IPS-18c (cell line): ENCODE measurements around the gene DRICH1.
"Not testable (repeated sequence)": the region's sequence is repeated elsewhere in the genome, so short reads cannot be mapped to it uniquely, and the experiment has no call there.

Experiments used
- H3K4me3 ChIP-seq: 2 replicates; pipeline ENCODE4 v1.7.0; 2013; ENCODE audit warnings: low read depth, mild to moderate bottlenecking, low read length, moderate library complexity; ENCODE audit not compliant: insufficient read depth
- H3K9me3 ChIP-seq: one replicate; pipeline ENCODE4 v1.6.1; 2013; ENCODE audit warnings: mild to moderate bottlenecking, low read length, moderate library complexity; ENCODE audit not compliant: control insufficient read depth, insufficient read depth

The DRICH1 gene

GRCh38 chr22:23632178-23632577, at the start of gene DRICH1:
DRICH1 (minus strand) TSS chr22:23632321; CDS start chr22:23632023, 298 bp downstream.
- H3K4me3 ChIP-seq: no peak within 1 kb of the TSS
- H3K9me3 ChIP-seq: no peaks in the 10 kb centered on the region

GRCh38 chr22:23681026-23681809, 49.1 kb upstream of the DRICH1 start:
- Histone ChIP-seq H3K4me3 (no peak overlapping the region), H3K9me3 (no peaks in the 10 kb centered on the region)

DNA sequence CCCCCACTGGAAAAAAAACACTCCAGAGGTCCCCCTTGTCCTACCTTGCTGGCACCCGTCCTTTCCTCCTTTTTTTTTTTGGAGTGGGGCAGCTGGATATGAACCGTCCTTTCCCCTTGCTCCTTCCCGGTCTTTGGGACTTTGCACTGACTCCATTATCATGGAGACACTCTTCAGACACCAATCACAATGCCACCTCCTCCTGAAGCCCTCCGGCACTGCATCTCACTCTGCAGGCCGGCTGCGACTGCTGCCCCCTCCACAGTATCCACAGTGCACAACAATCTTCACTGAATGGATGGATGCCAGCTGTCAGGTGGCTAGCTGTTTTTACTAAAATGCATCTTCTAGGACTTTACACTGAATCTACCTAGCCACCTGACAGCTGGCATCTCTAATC, 46.0 kb upstream of the DRICH1 start:
- Histone ChIP-seq H3K9me3 (no peaks in the 10 kb centered on the region), H3K4me3 (no peak overlapping the region)

DNA sequence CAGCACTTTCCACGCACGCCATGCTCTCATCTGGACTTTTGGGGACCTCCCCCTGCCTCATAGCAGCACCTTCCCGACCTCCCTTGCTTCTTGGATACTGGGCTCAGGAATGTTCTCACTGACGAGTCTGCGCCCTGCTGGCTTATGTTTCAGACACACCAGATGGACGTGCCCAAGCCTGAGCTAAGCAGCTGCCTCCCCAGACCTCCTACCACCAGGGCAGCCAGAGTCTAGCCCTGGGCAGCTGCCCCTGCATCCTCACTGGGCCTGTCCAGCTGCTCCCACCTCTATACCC, 45.5 kb upstream of the DRICH1 start:
- Histone ChIP-seq H3K4me3 (no peak overlapping the region), H3K9me3 (no peaks in the 10 kb centered on the region)

- not testable (repeated sequence) for H3K4me3 ChIP-seq, H3K9me3 ChIP-seq
Measured at GRCh38 chr22:23676841-23677700, 45.0 kb upstream of the DRICH1 start.

DNA sequence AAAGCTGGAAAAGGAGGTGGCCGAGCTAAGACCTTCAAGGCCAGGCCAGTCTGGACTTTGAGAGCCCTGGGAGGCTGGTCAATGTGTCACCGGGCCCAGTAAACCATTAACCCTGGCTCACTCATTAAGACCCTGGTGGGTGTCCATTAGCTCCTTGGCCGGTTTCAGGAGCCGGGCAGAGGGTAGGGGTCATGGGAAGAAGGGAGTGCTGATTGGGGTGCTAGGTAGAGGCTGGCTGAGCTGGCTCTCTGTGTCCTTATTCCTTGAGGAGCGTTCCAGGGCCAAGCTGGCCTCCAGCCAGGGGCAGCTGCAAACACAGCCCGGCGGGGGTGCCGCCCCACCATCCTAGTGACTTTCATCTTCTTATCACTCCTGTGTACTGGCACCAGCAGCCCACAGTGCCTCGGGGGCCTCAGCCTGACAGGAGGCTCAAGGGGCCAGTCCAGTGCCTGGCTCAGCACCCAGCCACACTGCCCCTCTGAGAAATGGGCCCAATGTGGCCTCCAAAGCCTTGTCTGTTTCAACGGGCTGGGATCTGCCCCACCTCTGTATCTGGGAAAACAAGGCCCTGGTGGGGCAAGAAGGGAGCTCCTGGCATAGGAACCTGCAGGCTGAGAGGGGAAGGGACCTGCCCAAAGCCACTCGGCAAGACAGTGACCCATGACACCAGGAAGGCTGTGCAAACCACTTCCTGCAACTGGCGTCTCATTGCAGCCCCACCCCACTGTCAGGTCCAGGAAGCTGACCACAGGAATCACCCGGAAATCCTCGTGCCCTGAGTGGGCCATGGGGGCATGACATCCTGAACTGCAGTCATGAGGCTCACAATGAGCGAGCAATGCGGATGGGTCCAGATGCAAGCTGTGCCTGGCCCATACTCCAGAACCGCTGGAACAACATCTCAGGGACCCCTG, 43.6 kb upstream of the DRICH1 start:
- H3K4me3 ChIP-seq: no peak overlapping the region

GRCh38 chr22:23674886-23675501, 42.9 kb upstream of the DRICH1 start:
- H3K4me3 ChIP-seq, H3K9me3 ChIP-seq: not testable (repeated sequence)

More for the DNA sequence above, 43.6 kb upstream of the DRICH1 start:
- H3K9me3 ChIP-seq: no peaks in the 10 kb centered on the region

GRCh38 chr22:23673826-23674690, 41.9 kb upstream of the DRICH1 start:
- Histone ChIP-seq H3K9me3 (no peaks in the 10 kb centered on the region), H3K4me3 (no peak overlapping the region)

DNA sequence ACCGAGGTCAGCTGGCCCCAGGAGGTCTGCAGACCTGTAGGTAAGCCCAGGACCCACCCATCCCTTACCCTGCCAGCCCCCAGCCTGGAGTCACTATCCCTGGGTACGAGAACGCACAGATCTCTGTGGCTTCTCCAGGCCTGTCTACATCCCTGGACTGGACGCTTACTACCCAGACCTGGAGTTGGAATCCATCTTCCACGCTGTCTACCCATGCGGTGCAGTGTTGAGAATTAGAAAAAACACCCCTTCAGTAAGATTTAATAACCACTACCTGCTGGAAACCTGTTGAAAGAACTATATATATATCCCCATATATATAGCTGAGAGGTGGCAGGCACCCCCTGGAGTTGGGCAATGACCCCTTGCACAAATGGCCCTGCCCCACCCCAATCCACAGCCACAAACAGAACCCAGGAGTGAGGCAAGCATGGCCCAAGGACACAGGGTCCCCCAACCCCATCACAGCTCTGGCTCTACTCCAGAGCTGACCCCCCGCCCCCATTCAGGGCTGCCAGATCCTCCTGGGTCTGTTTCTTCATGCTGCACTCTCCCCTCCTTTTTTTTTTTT, 41.0 kb upstream of the DRICH1 start:
- Histone ChIP-seq H3K4me3 (no peak overlapping the region), H3K9me3 (no peaks in the 10 kb centered on the region)

GRCh38 chr22:23672307-23673049, 40.4 kb upstream of the DRICH1 start:
- H3K9me3 ChIP-seq: not testable (repeated sequence)

GRCh38 chr22:23671387-23671786, 39.3 kb upstream of the DRICH1 start:
- H3K4me3 ChIP-seq, H3K9me3 ChIP-seq: not testable (repeated sequence)

More at GRCh38 chr22:23672307-23673049, 40.4 kb upstream of the DRICH1 start:
- not testable (repeated sequence) for H3K4me3 ChIP-seq

DNA sequence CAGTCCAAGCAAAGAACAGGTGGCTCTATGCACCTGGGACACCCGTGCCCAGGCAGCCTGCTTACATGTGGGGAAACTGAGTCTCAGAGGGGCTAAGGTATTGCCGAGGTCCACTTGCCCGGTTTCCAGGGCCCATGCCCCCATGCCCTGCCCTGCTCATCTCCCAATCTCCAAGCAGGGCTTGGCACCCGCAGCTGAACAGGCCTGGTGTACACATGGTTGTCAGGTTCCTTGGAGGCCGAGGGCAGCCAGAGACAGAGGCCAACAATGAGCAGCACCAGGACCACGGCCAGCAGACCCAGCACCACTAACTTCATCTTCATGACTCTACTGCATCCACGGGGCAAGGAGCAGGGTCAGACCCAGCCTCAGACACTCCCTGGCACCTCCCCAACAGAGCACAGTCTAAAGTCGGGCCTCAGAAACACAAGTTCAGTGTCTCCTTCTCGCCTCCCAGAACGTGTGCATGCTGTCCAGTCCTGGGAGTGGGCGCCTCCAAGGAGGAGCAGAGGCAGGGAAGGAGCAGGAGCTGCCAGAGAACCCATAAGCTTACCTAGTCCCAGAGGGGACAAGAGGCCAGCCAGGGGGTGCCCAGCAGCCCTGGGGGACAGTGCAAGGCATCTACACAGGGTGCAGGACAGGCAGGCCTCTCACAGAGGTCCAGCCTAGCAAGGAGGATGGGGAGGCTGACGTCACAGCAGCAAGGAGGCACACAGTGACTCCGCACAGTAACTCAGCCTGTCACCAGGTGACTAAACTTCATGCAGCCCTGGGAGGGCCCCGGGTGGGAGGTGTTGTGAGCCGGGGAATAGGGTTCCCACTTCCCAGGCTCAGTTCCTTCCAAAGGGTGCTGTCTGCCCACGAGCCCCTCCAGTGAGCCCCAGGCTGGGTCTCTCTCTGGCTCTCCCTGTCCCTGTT, 38.5 kb upstream of the DRICH1 start:
- no peaks in the 10 kb centered on the region for H3K9me3 ChIP-seq
- no peak overlapping the region for H3K4me3 ChIP-seq

- not testable (repeated sequence) for H3K4me3 ChIP-seq, H3K9me3 ChIP-seq
Measured at GRCh38 chr22:23660381-23660780, 28.3 kb upstream of the DRICH1 start.

DNA sequence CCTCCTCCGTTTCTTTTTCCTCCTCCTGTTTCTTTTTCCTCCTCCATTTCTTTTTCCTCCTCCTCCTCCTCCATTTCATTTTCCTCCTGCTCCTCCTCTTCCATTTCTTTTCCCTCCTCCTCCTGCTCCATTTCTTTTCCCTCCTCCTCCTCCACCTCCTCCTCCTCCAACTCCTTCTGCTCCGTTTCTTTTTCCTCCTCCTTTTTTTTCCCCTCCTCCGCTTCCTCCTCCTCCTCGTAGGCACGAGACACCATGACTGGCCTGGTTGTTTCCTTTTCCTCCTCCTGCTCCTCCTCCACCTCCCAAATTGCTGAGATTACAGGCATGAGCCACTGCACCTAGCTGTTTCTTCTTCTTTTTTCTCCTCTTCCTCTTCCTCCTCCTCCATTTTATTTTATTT, 25.6 kb upstream of the DRICH1 start:
- H3K9me3 ChIP-seq: peaks cover 3% of the 10 kb centered on the region
- no peak overlapping the region for H3K4me3 ChIP-seq
